ENCODE data around the gene CHRNA7.

DNA sequence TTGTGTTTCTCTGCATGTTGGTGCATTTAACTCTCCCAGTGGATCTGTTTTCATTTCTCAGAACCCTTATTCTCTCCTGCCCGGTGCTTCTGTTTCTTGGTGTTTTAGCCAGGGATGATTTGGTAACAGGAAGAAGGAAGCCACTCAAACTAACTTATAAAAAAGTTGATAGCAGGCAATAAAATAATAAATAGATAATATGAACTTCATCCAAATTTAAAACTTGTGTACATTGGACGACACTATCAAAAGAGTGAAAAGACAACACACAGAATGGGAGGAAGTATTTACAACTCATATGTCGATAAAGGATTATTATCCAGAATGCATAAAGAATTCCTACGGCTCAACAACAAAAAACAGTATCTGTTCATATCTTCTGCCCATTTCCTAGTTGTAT, 37.3 kb upstream of the CHRNA7 start:
- TF ChIP-seq NFE2L1 (CRISPR knock-in tag; IDR thresholded peaks at IDR 0.05) (no peak), NR2C2 (CRISPR knock-in tag; IDR thresholded peaks at IDR 0.05) (no peak), ESRRA (CRISPR knock-in tag; IDR thresholded peaks at IDR 0.05; ENCODE audit: borderline replicate concordance) (no peak)
- TF ChIP-seq, protein P1, sequence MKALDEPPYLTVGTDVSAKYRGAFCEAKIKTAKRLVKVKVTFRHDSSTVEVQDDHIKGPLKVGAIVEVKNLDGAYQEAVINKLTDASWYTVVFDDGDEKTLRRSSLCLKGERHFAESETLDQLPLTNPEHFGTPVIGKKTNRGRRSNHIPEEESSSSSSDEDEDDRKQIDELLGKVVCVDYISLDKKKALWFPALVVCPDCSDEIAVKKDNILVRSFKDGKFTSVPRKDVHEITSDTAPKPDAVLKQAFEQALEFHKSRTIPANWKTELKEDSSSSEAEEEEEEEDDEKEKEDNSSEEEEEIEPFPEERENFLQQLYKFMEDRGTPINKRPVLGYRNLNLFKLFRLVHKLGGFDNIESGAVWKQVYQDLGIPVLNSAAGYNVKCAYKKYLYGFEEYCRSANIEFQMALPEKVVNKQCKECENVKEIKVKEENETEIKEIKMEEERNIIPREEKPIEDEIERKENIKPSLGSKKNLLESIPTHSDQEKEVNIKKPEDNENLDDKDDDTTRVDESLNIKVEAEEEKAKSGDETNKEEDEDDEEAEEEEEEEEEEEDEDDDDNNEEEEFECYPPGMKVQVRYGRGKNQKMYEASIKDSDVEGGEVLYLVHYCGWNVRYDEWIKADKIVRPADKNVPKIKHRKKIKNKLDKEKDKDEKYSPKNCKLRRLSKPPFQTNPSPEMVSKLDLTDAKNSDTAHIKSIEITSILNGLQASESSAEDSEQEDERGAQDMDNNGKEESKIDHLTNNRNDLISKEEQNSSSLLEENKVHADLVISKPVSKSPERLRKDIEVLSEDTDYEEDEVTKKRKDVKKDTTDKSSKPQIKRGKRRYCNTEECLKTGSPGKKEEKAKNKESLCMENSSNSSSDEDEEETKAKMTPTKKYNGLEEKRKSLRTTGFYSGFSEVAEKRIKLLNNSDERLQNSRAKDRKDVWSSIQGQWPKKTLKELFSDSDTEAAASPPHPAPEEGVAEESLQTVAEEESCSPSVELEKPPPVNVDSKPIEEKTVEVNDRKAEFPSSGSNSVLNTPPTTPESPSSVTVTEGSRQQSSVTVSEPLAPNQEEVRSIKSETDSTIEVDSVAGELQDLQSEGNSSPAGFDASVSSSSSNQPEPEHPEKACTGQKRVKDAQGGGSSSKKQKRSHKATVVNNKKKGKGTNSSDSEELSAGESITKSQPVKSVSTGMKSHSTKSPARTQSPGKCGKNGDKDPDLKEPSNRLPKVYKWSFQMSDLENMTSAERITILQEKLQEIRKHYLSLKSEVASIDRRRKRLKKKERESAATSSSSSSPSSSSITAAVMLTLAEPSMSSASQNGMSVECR (CRISPR knock-in tag; IDR thresholded peaks at IDR 0.05; ENCODE audit: borderline replicate concordance), result no peak
- TF ChIP-seq, protein P2, sequence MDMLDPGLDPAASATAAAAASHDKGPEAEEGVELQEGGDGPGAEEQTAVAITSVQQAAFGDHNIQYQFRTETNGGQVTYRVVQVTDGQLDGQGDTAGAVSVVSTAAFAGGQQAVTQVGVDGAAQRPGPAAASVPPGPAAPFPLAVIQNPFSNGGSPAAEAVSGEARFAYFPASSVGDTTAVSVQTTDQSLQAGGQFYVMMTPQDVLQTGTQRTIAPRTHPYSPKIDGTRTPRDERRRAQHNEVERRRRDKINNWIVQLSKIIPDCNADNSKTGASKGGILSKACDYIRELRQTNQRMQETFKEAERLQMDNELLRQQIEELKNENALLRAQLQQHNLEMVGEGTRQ (CRISPR knock-in tag; IDR thresholded peaks at IDR 0.05), result no peak
- TF ChIP-seq, protein P3, sequence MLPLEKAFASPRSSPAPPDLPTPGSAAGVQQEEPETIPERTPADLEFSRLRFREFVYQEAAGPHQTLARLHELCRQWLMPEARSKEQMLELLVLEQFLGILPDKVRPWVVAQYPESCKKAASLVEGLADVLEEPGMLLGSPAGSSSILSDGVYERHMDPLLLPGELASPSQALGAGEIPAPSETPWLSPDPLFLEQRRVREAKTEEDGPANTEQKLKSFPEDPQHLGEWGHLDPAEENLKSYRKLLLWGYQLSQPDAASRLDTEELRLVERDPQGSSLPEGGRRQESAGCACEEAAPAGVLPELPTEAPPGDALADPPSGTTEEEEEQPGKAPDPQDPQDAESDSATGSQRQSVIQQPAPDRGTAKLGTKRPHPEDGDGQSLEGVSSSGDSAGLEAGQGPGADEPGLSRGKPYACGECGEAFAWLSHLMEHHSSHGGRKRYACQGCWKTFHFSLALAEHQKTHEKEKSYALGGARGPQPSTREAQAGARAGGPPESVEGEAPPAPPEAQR (CRISPR knock-in tag; IDR thresholded peaks at IDR 0.05), result no peak
- TF ChIP-seq, protein P4, sequence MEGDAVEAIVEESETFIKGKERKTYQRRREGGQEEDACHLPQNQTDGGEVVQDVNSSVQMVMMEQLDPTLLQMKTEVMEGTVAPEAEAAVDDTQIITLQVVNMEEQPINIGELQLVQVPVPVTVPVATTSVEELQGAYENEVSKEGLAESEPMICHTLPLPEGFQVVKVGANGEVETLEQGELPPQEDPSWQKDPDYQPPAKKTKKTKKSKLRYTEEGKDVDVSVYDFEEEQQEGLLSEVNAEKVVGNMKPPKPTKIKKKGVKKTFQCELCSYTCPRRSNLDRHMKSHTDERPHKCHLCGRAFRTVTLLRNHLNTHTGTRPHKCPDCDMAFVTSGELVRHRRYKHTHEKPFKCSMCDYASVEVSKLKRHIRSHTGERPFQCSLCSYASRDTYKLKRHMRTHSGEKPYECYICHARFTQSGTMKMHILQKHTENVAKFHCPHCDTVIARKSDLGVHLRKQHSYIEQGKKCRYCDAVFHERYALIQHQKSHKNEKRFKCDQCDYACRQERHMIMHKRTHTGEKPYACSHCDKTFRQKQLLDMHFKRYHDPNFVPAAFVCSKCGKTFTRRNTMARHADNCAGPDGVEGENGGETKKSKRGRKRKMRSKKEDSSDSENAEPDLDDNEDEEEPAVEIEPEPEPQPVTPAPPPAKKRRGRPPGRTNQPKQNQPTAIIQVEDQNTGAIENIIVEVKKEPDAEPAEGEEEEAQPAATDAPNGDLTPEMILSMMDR (IDR thresholded peaks at IDR 0.05), result no peak
